GM19239 (cell line): ENCODE data around the gene PHOSPHO1.
"Not testable (repeated sequence)": the region's sequence is repeated elsewhere in the genome, so short reads cannot be mapped to it uniquely, and the experiment has no call there.

Source experiments
- DNase-seq: peaks from one replicate; pipeline ENCODE4 v3.0.0; 2011; ENCODE audit warnings: low spot score; ENCODE audit not compliant: insufficient read length
- FAIRE-seq: peaks from 2 replicates; lab custom pipeline; 2011; peaks lifted over from hg19 to GRCh38; lab: Jason Lieb, UNC

PHOSPHO1 gene

GRCh38 chr17:49197346-49197998 lies 33.1 kb downstream of the PHOSPHO1 start:
- FAIRE-seq: no peak

GRCh38 chr17:49196520-49196919 lies 34.1 kb downstream of the PHOSPHO1 start:
- DNase-seq: no peak
- no peak for FAIRE-seq

More at GRCh38 chr17:49197346-49197998, 33.1 kb downstream of the PHOSPHO1 start:
- no peak for DNase-seq

DNA sequence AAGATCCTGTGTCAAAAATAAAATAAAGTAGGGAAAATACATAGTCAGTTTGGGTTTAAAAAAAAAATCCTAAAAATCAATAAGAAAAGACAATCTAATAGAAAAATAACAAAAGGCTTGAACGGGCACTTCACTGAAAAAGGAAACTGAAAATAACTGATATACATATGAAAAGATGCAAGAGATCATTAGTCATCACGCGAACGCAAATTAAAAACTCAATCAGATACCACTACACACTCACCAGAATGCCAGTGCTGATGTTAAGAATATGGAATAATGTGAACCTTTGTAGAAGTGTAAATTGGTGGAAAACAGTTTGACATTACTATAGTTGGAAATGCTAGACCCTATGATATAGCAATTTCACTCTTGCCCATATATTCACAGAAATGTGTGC lies 34.8 kb downstream of the PHOSPHO1 start:
- DNase-seq: no peak
- FAIRE-seq: no peak

- FAIRE-seq: no peak
- DNase-seq: no peak
These were observed 36.3 kb downstream of the PHOSPHO1 start for GRCh38 chr17:49194297-49194607.

- FAIRE-seq: peak; percentile 55
These were observed 36.9 kb downstream of the PHOSPHO1 start for GRCh38 chr17:49193513-49194296.

GRCh38 chr17:49191917-49192741 lies 38.5 kb downstream of the PHOSPHO1 start:
- FAIRE-seq (peak; percentile 84), DNase-seq (no peak)

More at GRCh38 chr17:49193513-49194296, 36.9 kb downstream of the PHOSPHO1 start:
- DNase-seq: no peak

- no peak for DNase-seq
- FAIRE-seq: no peak
These were observed 39.1 kb downstream of the PHOSPHO1 start for GRCh38 chr17:49191409-49191916.

DNA sequence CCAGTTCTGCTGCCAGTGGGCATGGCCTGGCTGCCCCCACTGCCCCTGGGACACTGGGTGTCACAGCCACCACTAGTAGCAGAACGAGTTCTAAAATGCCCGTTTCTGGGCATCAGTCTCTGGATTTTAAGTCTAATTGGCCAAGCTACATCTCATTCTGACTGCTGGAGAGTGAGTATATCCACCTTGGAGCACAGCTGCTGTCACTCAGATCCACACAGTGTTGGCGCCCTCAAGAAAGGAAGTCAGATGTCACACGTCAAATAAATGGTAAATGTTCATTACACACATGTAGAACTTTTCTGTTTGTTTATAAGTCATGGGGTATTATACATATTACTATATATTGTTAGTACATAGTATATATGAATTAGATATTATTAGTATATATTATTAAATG lies 39.7 kb downstream of the PHOSPHO1 start:
- DNase-seq (no peak), FAIRE-seq (no peak)

GRCh38 chr17:49187301-49187700 lies 43.3 kb downstream of the PHOSPHO1 start:
- FAIRE-seq (no peak), DNase-seq (no peak)

DNA sequence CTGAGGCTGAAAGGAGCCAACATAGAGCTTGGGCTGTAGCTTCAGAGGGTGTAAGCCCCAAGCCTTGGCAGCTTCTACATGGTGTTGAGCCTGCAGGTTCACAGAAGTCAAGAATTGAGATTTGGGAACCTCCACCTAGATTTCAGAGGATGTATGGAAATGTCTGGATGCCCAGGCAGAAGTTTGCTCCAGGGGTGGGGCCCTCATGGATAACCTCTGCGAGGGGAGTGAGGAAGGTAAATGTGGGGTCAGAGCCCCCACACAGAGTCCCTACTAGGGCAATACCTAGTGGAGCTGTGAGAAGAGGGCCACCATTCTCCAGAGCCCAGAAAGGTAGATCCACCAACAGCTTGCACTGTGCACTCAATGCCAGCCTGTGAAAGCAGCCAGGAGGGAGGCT lies 45.2 kb downstream of the PHOSPHO1 start:
- not testable (repeated sequence) for DNase-seq, FAIRE-seq

- not testable (repeated sequence) for FAIRE-seq, DNase-seq
These were observed 46.1 kb downstream of the PHOSPHO1 start for GRCh38 chr17:49184522-49184921.

DNA sequence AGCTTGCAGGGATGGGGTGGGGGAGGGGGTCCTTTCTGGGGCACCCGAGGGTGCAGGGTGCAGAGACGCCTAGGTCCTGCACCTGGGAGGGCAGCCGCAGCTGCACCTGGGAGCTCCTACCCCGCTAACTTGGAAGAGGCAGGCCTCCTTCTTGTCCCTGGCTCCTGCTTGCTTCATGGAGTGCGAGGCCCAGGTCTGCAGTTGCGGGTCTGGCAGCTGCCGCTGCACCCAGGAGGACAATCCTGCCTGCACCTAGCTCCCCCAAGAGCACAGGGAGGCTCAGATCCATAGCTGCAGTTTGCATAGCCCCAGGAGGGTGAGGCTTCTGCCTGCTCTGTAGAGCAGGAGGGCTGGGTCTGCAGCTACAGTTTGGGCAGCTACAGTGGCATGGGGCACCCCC lies 46.8 kb downstream of the PHOSPHO1 start:
- DNase-seq (no peak), FAIRE-seq (no peak)

DNA sequence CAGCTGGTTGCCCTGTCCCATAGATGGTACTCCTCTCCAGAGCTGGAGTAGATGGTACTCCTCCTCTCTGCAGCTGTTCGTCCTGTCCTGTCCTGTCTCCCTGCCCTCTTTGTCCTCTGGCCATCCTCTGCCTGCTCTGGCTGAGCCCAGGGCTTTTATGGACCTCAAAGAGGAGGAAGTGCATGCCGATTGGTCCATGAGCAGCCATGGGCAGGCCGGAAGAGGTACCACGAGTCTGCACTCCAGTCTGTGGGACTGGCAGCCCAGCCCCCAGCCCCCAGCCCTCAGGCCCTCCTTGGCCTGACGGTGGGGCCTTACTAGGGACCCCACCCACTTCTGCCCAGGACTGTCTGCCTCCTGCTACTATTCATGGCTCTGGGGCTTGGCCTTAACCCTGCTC lies 47.2 kb downstream of the PHOSPHO1 start:
- FAIRE-seq (no peak), DNase-seq (no peak)

- FAIRE-seq (no peak), DNase-seq (no peak)
These were observed 49.5 kb downstream of the PHOSPHO1 start for GRCh38 chr17:49180998-49181635.

DNA sequence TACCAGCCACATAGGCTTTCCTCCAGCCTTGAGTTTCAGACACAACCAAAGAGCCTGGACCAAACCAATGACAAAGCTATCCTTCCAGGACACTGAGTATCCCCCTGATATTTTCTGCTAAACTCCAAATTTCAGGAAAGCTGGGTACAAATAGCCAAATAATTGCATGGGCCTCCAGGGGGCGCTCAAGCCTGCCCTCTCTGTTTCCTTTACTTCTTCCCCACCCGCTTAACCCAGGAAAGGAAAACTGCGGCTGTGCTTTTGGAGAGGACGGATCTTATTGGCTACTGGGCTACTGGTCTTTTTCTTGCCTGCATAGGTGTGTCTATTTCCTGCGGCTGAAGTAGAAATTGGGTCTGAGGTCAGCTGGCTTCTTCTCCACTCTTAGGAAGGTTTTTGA lies 50.3 kb downstream of the PHOSPHO1 start:
- FAIRE-seq: peak; percentile 89
- DNase-seq: peak; percentile 51

- not testable (repeated sequence) for DNase-seq, FAIRE-seq
These were observed 54.6 kb downstream of the PHOSPHO1 start for GRCh38 chr17:49175978-49176377.
